Uterus (tissue), 4 donors: ENCODE results near the gene FBN1. TPM values are rescaled to one million over a fixed set of nuclear protein-coding genes. Genes with fewer than 3 reads are reported as not detected.

Experiments
- DNase-seq, 2 donors: peaks; one replicate each; pipeline ENCODE4 v3.0.0-alpha.2; 2019 to 2020
- H3K27ac ChIP-seq, 2 donors: fragments of 200-600 bp; sonication (generic); 1 replicate in 1 of 2; 2 replicates in 1 of 2; pipeline ENCODE4 v1.5.1; 2016 to 2018
- H3K27me3 ChIP-seq, 2 donors: fragments of 200-600 bp; sonication (generic); one replicate each; pipeline ENCODE4 v1.5.1; 2018 to 2019; ENCODE audit warnings: control low read depth in 1 of 2
- H3K36me3 ChIP-seq, 2 donors: fragments of 200-600 bp; sonication (generic); one replicate each; pipeline ENCODE4 v1.5.1; 2019; ENCODE audit warnings: control low read depth in 1 of 2
- H3K4me1 ChIP-seq, 2 donors: fragments of 200-600 bp; sonication (generic); one replicate each; pipeline ENCODE4 v1.5.1; 2018 to 2019; ENCODE audit warnings: control low read depth in 1 of 2
- H3K4me3 ChIP-seq, 2 donors: fragments of 200-600 bp; sonication (generic); 1 replicate in 1 of 2; 2 replicates in 1 of 2; pipeline ENCODE4 v1.5.1; 2018 to 2019; ENCODE audit warnings: mild to moderate bottlenecking in 1 of 2
- H3K9me3 ChIP-seq, 2 donors: fragments of 200-600 bp; sonication (generic); one replicate each; pipeline ENCODE4 v1.5.1; 2019; ENCODE audit warnings: control low read depth in 1 of 2
- CTCF ChIP-seq, 4 experiments: fragments of 200-600 bp in 2 of 4; fragments of 450-650 bp in 2 of 4; sonication (generic) in 2 of 4; IDR thresholded peaks; one replicate each; pipeline ENCODE4 v1.5.1; 2016 to 2019; ENCODE audit warnings: antibody characterized with exemption in 4 of 4, mild to moderate bottlenecking in 2 of 4, moderate library complexity in 1 of 4
- POLR2A ChIP-seq, 2 donors: fragments of 450-650 bp; IDR thresholded peaks; one replicate each; pipeline ENCODE4 v1.6.1; 2016; ENCODE audit warnings: antibody characterized with exemption in 2 of 2, mild to moderate bottlenecking in 1 of 2, moderate library complexity in 1 of 2
- intact Hi-C: fragments of 100-400 bp; cut with DNase I; formaldehyde crosslinking; loops from one replicate; pipeline ENCODE4 v1.15.1; 2023; ENCODE audit warnings: low total_unique reads
- total RNA-seq, 4 donors: library from RNA; depleted of rRNA in 3 of 4; stranded (reverse); fragments of >200 nt in 3 of 4; gene quantifications; one replicate each; pipeline versions ENCODE4 v1.1.0 to v1.2.4, GENCODE V29; 2014 to 2023
- donor health status: DM: yes; HTN: yes; CAD: no.

Gene FBN1
- total RNA-seq, 4 donors from 2014 or later, result 76.3 to 584 (median 95.8) TPM

GRCh38 chr15:48574187-48574586 lies 71.3 kb downstream of the FBN1 start:
- H3K27me3 ChIP-seq, result no peaks in the 10 kb centered on the region
- no peak overlapping the region for H3K27ac ChIP-seq
- no peak overlapping the region for H3K4me3 ChIP-seq
- no peak for TF ChIP-seq POLR2A (IDR thresholded peaks at IDR 0.05)
- no peak for TF ChIP-seq CTCF (IDR thresholded peaks at IDR 0.05)
- no peaks in the 10 kb centered on the region for H3K9me3 ChIP-seq
- intact Hi-C loops, result no loop called here
- H3K4me1 ChIP-seq, result no peaks in the 10 kb centered on the region
- H3K36me3 ChIP-seq, result no peaks in the 10 kb centered on the region
- no peak for DNase-seq

GRCh38 chr15:48573780-48574179 lies 71.7 kb downstream of the FBN1 start:
- no peaks in the 10 kb centered on the region for H3K27me3 ChIP-seq
- H3K4me1 ChIP-seq, result no peaks in the 10 kb centered on the region
- TF ChIP-seq CTCF (IDR thresholded peaks at IDR 0.05) (no peak), POLR2A (IDR thresholded peaks at IDR 0.05) (no peak)
- intact Hi-C loops, result no loop called here
- H3K9me3 ChIP-seq, result no peaks in the 10 kb centered on the region
- H3K36me3 ChIP-seq, result no peaks in the 10 kb centered on the region
- no peak overlapping the region for H3K4me3 ChIP-seq
- no peak for DNase-seq
- H3K27ac ChIP-seq, result no peak overlapping the region

GRCh38 chr15:48572823-48573222 lies 72.7 kb downstream of the FBN1 start:
- Histone ChIP-seq H3K9me3 (no peaks in the 10 kb centered on the region), H3K27ac (no peak overlapping the region), H3K4me1 (no peaks in the 10 kb centered on the region), H3K36me3 (no peaks in the 10 kb centered on the region), H3K27me3 (no peaks in the 10 kb centered on the region), H3K4me3 (no peak overlapping the region)
- no peak for DNase-seq
- intact Hi-C loops, result no loop called here
- TF ChIP-seq POLR2A (IDR thresholded peaks at IDR 0.05) (no peak), CTCF (IDR thresholded peaks at IDR 0.05) (no peak)

- no peak for TF ChIP-seq CTCF (IDR thresholded peaks at IDR 0.05)
- no peak for TF ChIP-seq POLR2A (IDR thresholded peaks at IDR 0.05)
- Histone ChIP-seq H3K36me3 (no peaks in the 10 kb centered on the region), H3K27me3 (no peaks in the 10 kb centered on the region), H3K9me3 (no peaks in the 10 kb centered on the region), H3K4me3 (no peak overlapping the region), H3K4me1 (no peaks in the 10 kb centered on the region), H3K27ac (no peak overlapping the region)
- no peak for DNase-seq
- intact Hi-C loops, result no loop called here
Measured at GRCh38 chr15:48571510-48571909, 74.0 kb downstream of the FBN1 start.

- intact Hi-C loops, result no loop called here
- no peak for DNase-seq
- H3K4me3 ChIP-seq, result no peak overlapping the region
- H3K27ac ChIP-seq, result no peak overlapping the region
- H3K27me3 ChIP-seq, result no peaks in the 10 kb centered on the region
- H3K36me3 ChIP-seq, result no peaks in the 10 kb centered on the region
- H3K9me3 ChIP-seq, result no peaks in the 10 kb centered on the region
- no peak for TF ChIP-seq CTCF (IDR thresholded peaks at IDR 0.05)
- no peaks in the 10 kb centered on the region for H3K4me1 ChIP-seq
Measured at GRCh38 chr15:48570822-48571221, 74.7 kb downstream of the FBN1 start.
